CD4-positive, alpha-beta memory T cell (primary cell): ENCODE results near the gene CDC26. TPM values are rescaled to one million over a fixed set of nuclear protein-coding genes. Genes with fewer than 3 reads are reported as not detected.

ENCODE experiments used
- CTCF ChIA-PET: fragments of 350-600 bp; sonication (Branson Sonifier 250); formaldehyde crosslinking; loops from one replicate; lab custom pipeline; 2021; ENCODE audit warnings: inconsistent platforms; ENCODE audit not compliant: partially characterized antibody; lab: Charles Lee
- POLR2A ChIA-PET: fragments of 350-600 bp; sonication (Branson Sonifier 250); formaldehyde crosslinking; loops from one replicate; lab custom pipeline; 2021; ENCODE audit not compliant: partially characterized antibody; lab: Charles Lee
- DNase-seq, 5 donors: peaks; one replicate each; pipeline versions ENCODE4 v3.0.0 to v3.0.0-alpha.2; 2020 to 2022; ENCODE audit warnings: mixed read lengths in 1 of 5
- H3K27ac ChIP-seq: one replicate; pipeline ENCODE4 v1.7.0; 2013; ENCODE audit warnings: low read depth, low read length
- H3K27me3 ChIP-seq: 2 replicates; pipeline ENCODE4 v1.7.0; 2013; ENCODE audit warnings: mild to moderate bottlenecking, low read length, moderate library complexity; ENCODE audit not compliant: insufficient read depth
- H3K36me3 ChIP-seq: 2 replicates; pipeline ENCODE4 v1.7.0; 2013; ENCODE audit warnings: mild to moderate bottlenecking, low read length, moderate library complexity; ENCODE audit not compliant: insufficient read depth
- H3K4me1 ChIP-seq: 2 replicates; pipeline ENCODE4 v1.7.0; 2013; ENCODE audit warnings: mild to moderate bottlenecking, low read length, moderate library complexity; ENCODE audit not compliant: insufficient read depth
- H3K4me3 ChIP-seq, 2 donors: one replicate each; pipeline ENCODE4 v1.7.0; 2013; ENCODE audit warnings: low read length in 2 of 2, mild to moderate bottlenecking in 1 of 2
- H3K9me3 ChIP-seq, 2 donors: one replicate each; pipeline ENCODE4 v1.7.0; 2013; ENCODE audit warnings: low read length in 2 of 2, control low read depth in 1 of 2; ENCODE audit not compliant: control insufficient read depth in 1 of 2
- H3K27ac Mint-ChIP-seq, 7 donors: one replicate each; pipeline ENCODE4 v1.8.0; 2020 to 2021; ENCODE audit warnings: mixed read lengths in 7 of 7, mild to moderate bottlenecking in 6 of 7, inconsistent platforms in 3 of 7, moderate library complexity in 3 of 7
- H3K27me3 Mint-ChIP-seq, 2 donors: one replicate each; pipeline ENCODE4 v1.8.0; 2020 to 2021; ENCODE audit warnings: mixed read lengths in 2 of 2
- H3K36me3 Mint-ChIP-seq, 2 donors: one replicate each; pipeline ENCODE4 v1.8.0; 2020 to 2021; ENCODE audit warnings: mixed read lengths in 2 of 2, inconsistent platforms in 1 of 2, mild to moderate bottlenecking in 1 of 2
- H3K4me1 Mint-ChIP-seq, 4 donors: one replicate each; pipeline ENCODE4 v1.8.0; 2020 to 2021; ENCODE audit warnings: mixed read lengths in 4 of 4, mild to moderate bottlenecking in 1 of 4
- H3K4me3 Mint-ChIP-seq, 8 donors: one replicate each; pipeline ENCODE4 v1.8.0; 2020 to 2021; ENCODE audit warnings: mixed read lengths in 8 of 8, mild to moderate bottlenecking in 7 of 8, moderate library complexity in 6 of 8, inconsistent platforms in 3 of 8
- H3K9me3 Mint-ChIP-seq, 8 donors: one replicate each; pipeline ENCODE4 v1.8.0; 2020 to 2021; ENCODE audit warnings: mixed read lengths in 8 of 8, mild to moderate bottlenecking in 5 of 8, inconsistent platforms in 3 of 8, moderate library complexity in 1 of 8
- intact Hi-C: fragments of 100-400 bp; cut with micrococcal nuclease; formaldehyde crosslinking; loops from one replicate; pipeline ENCODE4 v1.15.1; 2023
- polyA plus RNA-seq, 2 donors: library from polyadenylated mRNA; unstranded; fragments of 300-500 nt; fragmentation: Illumina TruSeq; gene quantifications; one replicate each; pipeline ENCODE4 v1.2.3, GENCODE V29; 2021
- total RNA-seq, 2 experiments: library from RNA; stranded (reverse); gene quantifications; one replicate each; pipeline ENCODE4 v1.2.3, GENCODE V29; 2021

CDC26 gene
- total and polyA plus RNA-seq, 4 experiments from 2014 or later = 44.4 to 213 (median 98.0) TPM

- H3K4me3 Mint-ChIP-seq = no peak overlapping the region
- intact Hi-C loops = loop anchor here (10.0 kb wide), 2 partner anchors 147 to 853 kb away; partner anchors contain the start of gene HDHD3
- peak overlapping the region in 1 of 7 donors; percentile 33 for H3K27ac Mint-ChIP-seq
Observed at GRCh38 chr9:113227436-113227835, 47.9 kb downstream of the CDC26 start.

GRCh38 chr9:113223963-113224362 is 51.4 kb downstream of the CDC26 start:
- Histone ChIP-seq H3K9me3 (no peaks in the 10 kb centered on the region), H3K36me3 (no peaks in the 10 kb centered on the region), H3K4me3 (no peak overlapping the region), H3K4me1 (peaks cover 35% of the 10 kb centered on the region), H3K27me3 (no peaks in the 10 kb centered on the region), H3K27ac (no peak overlapping the region)
- H3K9me3 Mint-ChIP-seq = peaks cover 0 to 2% (median 0%) of the 10 kb centered on the region in 8 donors
- ChIA-PET POLR2A (no interaction called here), CTCF (no interaction called here)
- H3K4me3 Mint-ChIP-seq = no peak overlapping the region
- no peaks in the 10 kb centered on the region for H3K27me3 Mint-ChIP-seq
- no peak overlapping the region for H3K27ac Mint-ChIP-seq
- H3K4me1 Mint-ChIP-seq = peaks cover 25 to 45% (median 33%) of the 10 kb centered on the region in 4 donors
- DNase-seq = no peak
- intact Hi-C loops = loop anchor here (10.0 kb wide), 2 partner anchors 151 to 849 kb away; partner anchors contain the start of gene HDHD3
- peaks cover 0 to 15% of the 10 kb centered on the region in 2 donors for H3K36me3 Mint-ChIP-seq

More at GRCh38 chr9:113227436-113227835, 47.9 kb downstream of the CDC26 start:
- H3K9me3 Mint-ChIP-seq = peaks cover 0 to 2% (median 0%) of the 10 kb centered on the region in 8 donors
- H3K4me1 Mint-ChIP-seq = peaks cover 8 to 18% (median 13%) of the 10 kb centered on the region in 4 donors
- Histone ChIP-seq H3K9me3 (no peaks in the 10 kb centered on the region), H3K4me1 (peaks cover 10% of the 10 kb centered on the region), H3K4me3 (no peak overlapping the region), H3K36me3 (no peaks in the 10 kb centered on the region), H3K27ac (no peak overlapping the region), H3K27me3 (no peaks in the 10 kb centered on the region)
- H3K36me3 Mint-ChIP-seq = peaks cover 0 to under 1% of the 10 kb centered on the region in 2 donors
- DNase-seq = no peak
- no peaks in the 10 kb centered on the region for H3K27me3 Mint-ChIP-seq
- ChIA-PET POLR2A (no interaction called here), CTCF (no interaction called here)

DNA sequence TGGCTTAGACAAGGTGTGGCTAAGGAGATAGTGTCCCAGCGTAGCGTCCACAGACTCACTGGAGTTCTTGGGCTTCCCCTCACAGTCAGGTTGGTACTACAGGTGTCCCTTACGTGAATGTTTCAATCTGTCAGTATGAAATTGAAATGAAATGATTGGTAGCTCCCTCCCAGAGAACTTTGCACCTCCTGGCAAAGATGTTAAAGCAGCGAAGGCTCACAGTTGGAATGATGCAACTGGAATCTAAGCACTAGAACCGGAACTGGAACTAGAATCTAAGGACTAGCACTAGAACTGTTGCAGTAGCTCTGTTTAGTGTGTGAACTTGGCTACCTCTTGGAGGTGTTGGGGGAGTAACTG is 52.9 kb downstream of the CDC26 start:
- H3K36me3 ChIP-seq = no peaks in the 10 kb centered on the region
- H3K4me3 Mint-ChIP-seq = peak overlapping the region; percentile 92 to 98 (median 96)
- H3K4me1 Mint-ChIP-seq = peaks cover 27 to 43% (median 34%) of the 10 kb centered on the region in 4 donors
- intact Hi-C loops = loop anchor here (10.0 kb wide), 2 partner anchors 152 to 848 kb away; partner anchors contain the start of gene HDHD3
- H3K27me3 Mint-ChIP-seq = no peaks in the 10 kb centered on the region
- no peaks in the 10 kb centered on the region for H3K9me3 ChIP-seq
- H3K27me3 ChIP-seq = no peaks in the 10 kb centered on the region
- H3K36me3 Mint-ChIP-seq = peaks cover 0 to 15% of the 10 kb centered on the region in 2 donors
- no peaks in the 10 kb centered on the region for H3K9me3 Mint-ChIP-seq
- H3K4me3 ChIP-seq = peak overlapping the region in 1 of 2 donors; percentile 89
- DNase-seq = no peak
- ChIA-PET POLR2A (interaction anchor here (0.5 to 4.0 kb wide), 5 partner anchors 10 to 188 kb away, joined by 3 to 26 read pairs (median 16); partner anchors contain the start of genes C9orf43, CDC26, POLE3 and PRPF4), CTCF (interaction anchor here (1.5 kb wide), 2 partner anchors 49 to 50 kb away, joined by 4 to 6 read pairs; no protein-coding TSS in a partner anchor)
- peaks cover 34% of the 10 kb centered on the region for H3K4me1 ChIP-seq
- H3K27ac ChIP-seq = no peak overlapping the region
- peak overlapping the region; percentile 80 to 98 (median 93) for H3K27ac Mint-ChIP-seq

GRCh38 chr9:113221800-113222481 is 53.4 kb downstream of the CDC26 start:
- Histone ChIP-seq H3K36me3 (no peaks in the 10 kb centered on the region), H3K27me3 (no peaks in the 10 kb centered on the region), H3K27ac (peak overlapping the region; percentile 90), H3K4me3 (peak overlapping the region; percentile 89 to 91), H3K9me3 (no peaks in the 10 kb centered on the region), H3K4me1 (peaks cover 34% of the 10 kb centered on the region)
- peaks cover 27 to 43% (median 34%) of the 10 kb centered on the region in 4 donors for H3K4me1 Mint-ChIP-seq
- peak in 3 of 5 donors; percentile 2 to 39 (median 16) for DNase-seq
- H3K9me3 Mint-ChIP-seq = no peaks in the 10 kb centered on the region
- no peaks in the 10 kb centered on the region for H3K27me3 Mint-ChIP-seq
- POLR2A ChIA-PET = interaction anchor here (0.5 to 4.0 kb wide), 6 partner anchors 10 to 189 kb away, joined by 3 to 26 read pairs (median 12); partner anchors contain the start of genes C9orf43, CDC26, HDHD3 and POLE3
- CTCF ChIA-PET = interaction anchor here (1.2 to 3.0 kb wide), 7 partner anchors 48 to 435 kb away, joined by 3 to 25 read pairs (median 4); partner anchors contain the start of genes CDC26 and PRPF4
- H3K36me3 Mint-ChIP-seq = peaks cover 0 to 15% of the 10 kb centered on the region in 2 donors
- intact Hi-C loops = loop anchor here (1.0 to 10.0 kb wide), 5 partner anchors 53 to 847 kb away; partner anchors contain the start of genes C9orf43, CDC26, HDHD3 and POLE3
- H3K27ac Mint-ChIP-seq = peak overlapping the region; percentile 91 to 98 (median 96)
- H3K4me3 Mint-ChIP-seq = peak overlapping the region; percentile 92 to 98 (median 96)

- intact Hi-C loops = loop anchor here (1.0 to 10.0 kb wide), 5 partner anchors 54 to 846 kb away; partner anchors contain the start of genes C9orf43, CDC26, HDHD3 and POLE3
- Histone ChIP-seq H3K4me1 (peaks cover 34% of the 10 kb centered on the region), H3K4me3 (peak within 1 kb of the TSS; percentile 89 to 91), H3K27ac (peak within 1 kb of the TSS; percentile 90), H3K36me3 (no peaks in the 10 kb centered on the region), H3K9me3 (no peaks in the 10 kb centered on the region), H3K27me3 (no peaks in the 10 kb centered on the region)
- peak; percentile 95 to 98 (median 97) for DNase-seq
- CTCF ChIA-PET = interaction anchor here (1.2 to 3.0 kb wide), 8 partner anchors 49 to 436 kb away, joined by 3 to 25 read pairs (median 4); partner anchors contain the start of genes CDC26 and PRPF4
- H3K9me3 Mint-ChIP-seq = no peaks in the 10 kb centered on the region
- POLR2A ChIA-PET = interaction anchor here (1.0 to 4.0 kb wide), 6 partner anchors 11 to 189 kb away, joined by 4 to 26 read pairs (median 12); partner anchors contain the start of genes C9orf43, CDC26, HDHD3 and POLE3
- peak within 1 kb of the TSS; percentile 92 to 98 (median 96) for H3K4me3 Mint-ChIP-seq
- H3K36me3 Mint-ChIP-seq = peaks cover 0 to 15% of the 10 kb centered on the region in 2 donors
- H3K27ac Mint-ChIP-seq = peak within 1 kb of the TSS; percentile 91 to 98 (median 96)
- H3K27me3 Mint-ChIP-seq = no peaks in the 10 kb centered on the region
- peaks cover 28 to 48% (median 38%) of the 10 kb centered on the region in 4 donors for H3K4me1 Mint-ChIP-seq
Observed at GRCh38 chr9:113221003-113221799, 54.2 kb downstream of the CDC26 start, which contains the start of the genes FKBP15 and SLC31A1. TSS of gene FKBP15 (minus strand) at chr9:113221277. CDS start at chr9:113221243, 34 bp downstream. TSS of gene SLC31A1 (plus strand) at chr9:113221544. CDS start at chr9:113256149, 34,605 bp downstream.

DNA sequence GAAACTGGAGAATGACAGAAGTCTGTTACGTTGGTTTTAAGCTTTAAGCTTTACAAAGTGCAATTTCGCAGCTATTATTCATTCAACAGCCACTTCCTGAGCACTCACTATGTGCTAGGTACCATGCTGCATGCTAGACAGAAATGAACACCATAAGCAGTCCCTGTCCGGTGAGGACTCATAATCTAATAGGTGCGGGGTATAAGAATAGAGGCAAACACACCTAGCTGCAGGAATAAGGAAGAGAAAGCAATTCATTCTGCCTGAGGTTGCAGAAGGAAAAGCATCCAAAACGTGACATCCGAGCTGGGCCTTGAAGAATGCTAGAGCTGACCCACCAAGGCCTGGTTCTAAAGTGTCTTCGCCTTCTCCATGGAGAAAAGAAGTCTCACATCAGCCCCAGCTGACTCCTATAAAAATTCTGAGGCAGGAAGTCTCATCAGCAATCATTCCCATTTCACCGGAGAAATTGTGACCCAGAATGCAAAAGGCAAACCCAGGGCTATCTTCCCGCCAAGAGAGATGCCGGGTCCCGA is 54.8 kb downstream of the CDC26 start:
- Mint-ChIP-seq H3K27me3 (no peaks in the 10 kb centered on the region), H3K36me3 (peaks cover 0 to 15% of the 10 kb centered on the region in 2 donors), H3K4me3 (peak overlapping the region; percentile 92 to 98 (median 96)), H3K9me3 (no peaks in the 10 kb centered on the region), H3K4me1 (peaks cover 28 to 49% (median 38%) of the 10 kb centered on the region in 4 donors), H3K27ac (peak overlapping the region; percentile 91 to 98 (median 96))
- Histone ChIP-seq H3K4me1 (peaks cover 34% of the 10 kb centered on the region), H3K9me3 (no peaks in the 10 kb centered on the region), H3K27ac (peak overlapping the region; percentile 90), H3K27me3 (no peaks in the 10 kb centered on the region), H3K4me3 (peak overlapping the region; percentile 57 to 89), H3K36me3 (no peaks in the 10 kb centered on the region)
- DNase-seq = peak in 1 of 5 donors; percentile 0
- POLR2A ChIA-PET = interaction anchor here (1.0 to 4.0 kb wide), 5 partner anchors 12 to 190 kb away, joined by 4 to 26 read pairs (median 16); partner anchors contain the start of genes C9orf43, CDC26, HDHD3 and POLE3
- intact Hi-C loops = loop anchor here (1.0 to 10.0 kb wide), 5 partner anchors 55 to 846 kb away; partner anchors contain the start of genes C9orf43, CDC26, HDHD3 and POLE3
- CTCF ChIA-PET = interaction anchor here (0.9 to 3.0 kb wide), 7 partner anchors 49 to 368 kb away, joined by 3 to 25 read pairs (median 4); partner anchors contain the start of genes CDC26, PRPF4 and SLC31A2
